Activated CD8-positive, alpha-beta memory T cell treated with anti-CD3 and anti-CD28 coated beads, Interleukin-2, amount 10 ng/mL, durations not matched to agents 7 days and 5 days (primary cell): ENCODE results near the gene LRP2. TPM values are rescaled to one million over a fixed set of nuclear protein-coding genes. Genes with fewer than 3 reads are reported as not detected.
"Not testable (repeated sequence)": the region's sequence is repeated elsewhere in the genome, so short reads cannot be mapped to it uniquely, and the experiment has no call there.

Experiments used
- ATAC-seq: fragments of 150-1000 bp; cut with Tn5 transposase; one replicate; pipeline ENCODE4 v1.10.0; 2021; ENCODE audit warnings: moderate library complexity
- CTCF ChIA-PET: fragments of 350-600 bp; sonication (Branson Sonifier 250); formaldehyde crosslinking; loops from one replicate; lab custom pipeline; 2021; ENCODE audit warnings: antibody characterized with exemption; lab: Charles Lee
- DNase-seq: peaks from one replicate; pipeline ENCODE4 v3.0.0-alpha.2; 2020
- H3K27ac Mint-ChIP-seq: one replicate; pipeline ENCODE4 v1.8.0; 2021; ENCODE audit warnings: mild to moderate bottlenecking, mixed read lengths
- H3K27me3 Mint-ChIP-seq: one replicate; pipeline ENCODE4 v1.8.0; 2021; ENCODE audit warnings: mixed read lengths
- H3K36me3 Mint-ChIP-seq: one replicate; pipeline ENCODE4 v1.8.0; 2021; ENCODE audit warnings: mild to moderate bottlenecking, mixed read lengths
- H3K4me1 Mint-ChIP-seq: one replicate; pipeline ENCODE4 v1.8.0; 2021; ENCODE audit warnings: mixed read lengths
- H3K4me3 Mint-ChIP-seq: one replicate; pipeline ENCODE4 v1.8.0; 2021; ENCODE audit warnings: mild to moderate bottlenecking, moderate library complexity, mixed read lengths
- H3K9me3 Mint-ChIP-seq: one replicate; pipeline ENCODE4 v1.8.0; 2022; ENCODE audit warnings: low read depth, mixed read lengths
- total RNA-seq, 2 experiments: library from RNA; stranded (reverse); gene quantifications; one replicate each; pipeline ENCODE4 v1.2.3, GENCODE V29; 2021

The LRP2 gene
- total RNA-seq, 2 experiments from 2014 or later = 0.44 to 0.68 TPM

DNA sequence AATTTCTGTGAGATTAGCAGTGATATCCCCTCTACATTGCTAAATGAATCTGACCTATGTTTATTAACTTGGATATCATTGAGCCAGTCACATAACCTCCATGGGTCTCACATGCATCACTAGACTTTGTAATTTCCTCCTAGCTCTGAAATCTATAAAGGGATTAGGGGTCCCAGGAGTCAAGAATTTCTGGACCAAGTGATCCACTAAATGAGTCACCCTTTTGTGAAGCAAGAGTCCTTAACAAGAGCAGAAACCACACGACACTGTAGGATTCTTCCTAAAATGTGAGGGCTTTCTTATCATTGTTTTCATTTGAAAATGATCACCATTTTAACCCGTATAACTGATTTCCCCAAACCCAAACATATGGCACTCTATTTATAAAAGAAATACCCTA lies 202.6 kb downstream of the LRP2 start:
- Mint-ChIP-seq H3K27me3 (peaks cover 17% of the 10 kb centered on the region), H3K9me3 (no peaks in the 10 kb centered on the region), H3K4me1 (no peaks in the 10 kb centered on the region), H3K36me3 (no peaks in the 10 kb centered on the region), H3K27ac (no peak overlapping the region), H3K4me3 (no peak overlapping the region)
- no peak for ATAC-seq
- CTCF ChIA-PET = no interaction called here
- no peak for DNase-seq

DNA sequence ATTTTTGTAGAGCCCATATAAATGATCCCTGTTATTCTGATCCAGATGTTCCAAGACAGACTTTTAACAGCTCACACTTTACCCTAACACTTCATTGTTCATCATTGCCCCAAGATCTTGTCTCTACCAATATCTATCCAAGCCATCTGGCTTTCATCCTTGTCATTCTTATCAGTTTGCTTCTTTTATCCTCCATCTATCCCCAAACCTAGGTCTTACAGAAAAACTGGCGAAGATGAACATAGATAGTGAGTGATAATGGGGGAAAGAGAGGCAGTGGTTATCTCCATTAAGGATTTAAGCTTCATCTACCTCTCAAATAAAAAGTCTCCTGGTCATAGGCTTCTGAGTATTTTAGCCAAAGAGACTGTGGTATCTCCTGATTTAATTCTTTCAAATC lies 203.5 kb downstream of the LRP2 start:
- no peaks in the 10 kb centered on the region for H3K4me1 Mint-ChIP-seq
- H3K4me3 Mint-ChIP-seq = no peak overlapping the region
- no peaks in the 10 kb centered on the region for H3K36me3 Mint-ChIP-seq
- no peak for ATAC-seq
- DNase-seq = no peak
- peaks cover 19% of the 10 kb centered on the region for H3K27me3 Mint-ChIP-seq
- no peak overlapping the region for H3K27ac Mint-ChIP-seq
- CTCF ChIA-PET = no interaction called here
- no peaks in the 10 kb centered on the region for H3K9me3 Mint-ChIP-seq

DNA sequence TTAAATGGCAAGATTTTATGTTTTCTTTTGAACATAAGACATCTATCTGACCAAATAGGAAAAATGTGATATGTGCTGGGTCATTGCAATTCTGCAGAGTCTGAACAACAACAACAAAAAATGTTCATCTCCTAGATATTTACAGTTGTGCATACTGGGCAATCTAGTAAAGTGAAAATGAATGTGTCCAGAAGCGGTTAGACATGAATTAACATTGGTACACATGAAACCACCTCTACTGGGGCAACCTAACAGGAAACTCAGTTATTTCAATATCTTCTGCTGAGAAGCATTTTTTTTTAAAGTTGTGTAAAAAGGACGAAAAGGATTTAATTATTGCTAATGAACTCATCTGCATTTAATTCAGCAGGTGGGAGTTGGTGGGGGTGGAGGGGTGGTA lies 216.1 kb downstream of the LRP2 start:
- Mint-ChIP-seq H3K36me3 (no peaks in the 10 kb centered on the region), H3K27ac (no peak overlapping the region), H3K9me3 (no peaks in the 10 kb centered on the region), H3K4me3 (no peak overlapping the region), H3K4me1 (no peaks in the 10 kb centered on the region), H3K27me3 (peaks cover 13% of the 10 kb centered on the region)
- CTCF ChIA-PET = no interaction called here
- ATAC-seq (no peak), DNase-seq (no peak)

DNA sequence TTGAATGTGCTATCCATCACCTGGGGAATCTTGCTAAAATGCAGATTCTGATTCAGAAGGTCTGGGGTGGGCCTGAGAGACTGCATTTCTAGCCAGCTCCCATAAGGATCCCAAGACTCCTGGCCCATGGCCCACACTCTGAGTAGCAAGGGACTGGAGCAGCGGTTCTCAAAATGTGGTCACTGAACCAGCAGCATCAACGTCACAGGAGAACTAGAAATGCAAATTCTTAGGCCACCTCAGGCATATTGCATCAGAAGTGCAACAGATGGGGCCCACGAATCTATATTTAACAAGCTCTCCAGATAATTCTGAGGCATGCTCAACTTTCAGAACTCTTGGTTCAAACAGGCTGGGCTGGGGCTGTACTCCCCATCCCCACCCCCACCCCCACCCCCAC lies 218.3 kb downstream of the LRP2 start:
- no peaks in the 10 kb centered on the region for H3K4me1 Mint-ChIP-seq
- CTCF ChIA-PET = interaction anchor here (1.0 to 7.2 kb wide), 3 partner anchors 12 to 34 kb away, joined by 3 to 121 read pairs (median 19); no protein-coding TSS in a partner anchor
- peaks cover 4% of the 10 kb centered on the region for H3K27me3 Mint-ChIP-seq
- DNase-seq (no peak), ATAC-seq (no peak)
- no peaks in the 10 kb centered on the region for H3K9me3 Mint-ChIP-seq
- H3K27ac Mint-ChIP-seq = no peak overlapping the region
- no peak overlapping the region for H3K4me3 Mint-ChIP-seq
- no peaks in the 10 kb centered on the region for H3K36me3 Mint-ChIP-seq

DNA sequence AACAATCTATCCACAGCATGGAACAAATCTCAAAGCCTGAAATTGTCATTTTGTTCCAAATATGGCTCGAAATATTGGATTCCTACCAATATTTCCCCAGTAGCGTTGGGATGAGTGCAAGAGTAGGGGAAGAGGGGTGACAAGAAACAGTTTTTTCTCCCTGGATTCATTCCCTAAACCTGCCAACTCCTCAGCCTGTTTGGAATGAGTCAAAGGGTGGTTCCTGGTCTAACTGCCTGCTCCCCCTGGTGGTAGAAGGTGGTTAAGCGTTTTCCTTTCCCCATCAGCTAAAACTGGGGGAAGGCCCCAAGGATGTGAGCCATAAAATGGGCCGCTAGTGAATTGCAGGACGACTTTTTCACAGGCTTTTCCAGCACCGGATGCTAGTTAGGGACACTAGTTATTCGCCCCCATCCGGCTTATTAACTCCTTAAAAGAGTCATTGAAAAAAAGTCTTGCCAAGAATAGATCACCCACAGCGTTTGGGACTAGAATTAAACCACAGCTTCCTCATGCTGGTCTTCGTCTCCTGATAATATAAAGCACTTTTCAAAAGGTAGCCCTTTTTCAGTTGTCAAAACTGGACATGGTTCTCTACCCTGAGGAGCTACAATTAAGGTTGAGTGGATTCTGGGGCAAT lies 220.5 kb downstream of the LRP2 start:
- Mint-ChIP-seq H3K4me3 (no peak overlapping the region), H3K27ac (no peak overlapping the region), H3K36me3 (no peaks in the 10 kb centered on the region), H3K27me3 (no peaks in the 10 kb centered on the region), H3K4me1 (no peaks in the 10 kb centered on the region), H3K9me3 (no peaks in the 10 kb centered on the region)
- peak; percentile 45 for ATAC-seq
- DNase-seq = peak; percentile 64
- CTCF ChIA-PET = interaction anchor here (0.6 to 7.2 kb wide), 21 partner anchors 10 to 222 kb away, joined by 3 to 121 read pairs (median 3); no protein-coding TSS in a partner anchor

DNA sequence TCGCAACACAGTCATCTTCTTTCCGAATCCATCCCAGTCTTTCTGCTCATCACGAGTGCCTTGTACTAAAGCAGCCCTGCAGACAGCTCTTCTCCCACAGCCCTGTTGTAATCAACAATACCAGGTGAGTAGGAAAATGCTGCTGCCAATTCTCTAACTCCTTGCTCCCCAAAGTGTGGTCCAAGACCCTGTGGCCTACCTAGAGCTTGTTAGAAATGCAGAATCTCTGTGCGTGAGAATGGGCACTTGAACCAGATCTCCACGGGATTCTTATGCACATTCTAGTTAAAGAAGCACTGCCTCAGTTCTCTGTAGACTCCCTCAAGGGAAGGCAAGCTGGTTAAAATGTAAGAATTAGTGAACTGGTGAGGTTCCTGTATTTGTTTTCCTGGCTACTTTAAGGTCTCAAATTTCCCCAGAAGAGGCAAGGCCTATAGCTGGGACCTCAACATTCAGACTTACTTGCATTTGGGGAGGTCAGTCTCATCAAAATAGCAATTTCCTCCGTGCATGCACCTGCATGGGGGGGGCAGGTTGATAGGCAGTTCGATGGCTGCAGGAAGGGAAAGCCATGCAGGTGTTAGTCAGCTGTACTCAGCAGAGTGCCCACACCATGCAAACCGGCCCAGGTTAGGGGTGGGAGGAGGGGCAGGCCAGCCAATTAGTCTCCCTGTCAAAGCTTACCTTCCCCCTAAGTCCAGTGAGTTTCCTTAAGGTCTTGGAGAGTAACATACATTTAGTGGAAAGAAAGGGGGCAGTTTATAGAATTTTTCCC lies 222.2 kb downstream of the LRP2 start:
- DNase-seq = no peak
- Mint-ChIP-seq H3K27ac (no peak overlapping the region), H3K36me3 (no peaks in the 10 kb centered on the region), H3K9me3 (no peaks in the 10 kb centered on the region), H3K4me1 (no peaks in the 10 kb centered on the region), H3K27me3 (no peaks in the 10 kb centered on the region), H3K4me3 (no peak overlapping the region)
- CTCF ChIA-PET = interaction anchor here (0.9 to 7.2 kb wide), 8 partner anchors 8 to 178 kb away, joined by 3 to 121 read pairs (median 5); no protein-coding TSS in a partner anchor
- ATAC-seq = no peak

DNA sequence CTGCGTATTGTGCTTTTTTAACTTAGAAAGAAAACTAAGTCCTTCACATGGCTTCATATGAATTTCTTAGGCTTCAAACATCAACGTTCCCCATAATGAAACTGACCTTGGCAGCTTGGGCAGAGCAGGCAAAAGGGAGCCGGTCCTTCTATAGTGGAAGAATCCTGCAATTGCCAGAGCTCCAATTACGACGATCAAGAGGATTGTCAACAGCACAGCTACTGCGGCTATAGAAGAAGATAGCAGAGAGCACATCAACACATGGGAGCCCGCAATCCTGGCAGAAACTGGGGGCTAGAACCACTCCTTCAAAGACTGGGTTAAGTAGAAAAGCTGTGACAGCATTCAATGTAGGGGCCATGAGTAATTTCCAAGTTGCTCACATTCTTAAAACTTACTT lies 223.2 kb downstream of the LRP2 start:
- CTCF ChIA-PET = interaction anchor here (1.3 to 7.2 kb wide), 6 partner anchors 9 to 177 kb away, joined by 3 to 121 read pairs (median 5); no protein-coding TSS in a partner anchor
- Mint-ChIP-seq H3K9me3 (no peaks in the 10 kb centered on the region), H3K4me1 (no peaks in the 10 kb centered on the region), H3K27me3 (no peaks in the 10 kb centered on the region), H3K4me3 (no peak overlapping the region), H3K27ac (no peak overlapping the region), H3K36me3 (no peaks in the 10 kb centered on the region)
- no peak for DNase-seq
- ATAC-seq = no peak

DNA sequence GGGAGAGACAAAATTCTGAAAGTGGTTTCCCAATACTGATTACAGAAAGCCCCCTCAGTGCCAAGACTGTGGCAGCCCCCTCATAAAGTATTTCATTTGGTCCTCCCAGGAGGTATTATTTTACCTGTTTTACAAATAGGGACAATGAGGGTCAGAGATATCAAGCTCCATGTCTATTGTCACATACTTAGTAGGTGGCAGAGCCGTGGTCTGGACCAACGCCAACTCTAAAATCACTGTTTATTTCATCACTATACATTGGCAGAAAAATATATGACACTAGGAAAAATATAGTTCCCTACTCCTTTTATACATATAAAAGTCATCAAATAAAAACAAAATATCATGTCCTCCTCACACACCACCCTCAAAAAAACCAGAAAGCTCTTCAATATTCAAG lies 224.4 kb downstream of the LRP2 start:
- no peaks in the 10 kb centered on the region for H3K4me1 Mint-ChIP-seq
- no peaks in the 10 kb centered on the region for H3K9me3 Mint-ChIP-seq
- CTCF ChIA-PET = interaction anchor here (1.3 to 7.2 kb wide), 2 partner anchors 11 to 28 kb away, joined by 4 to 121 read pairs; no protein-coding TSS in a partner anchor
- DNase-seq = no peak
- no peak overlapping the region for H3K27ac Mint-ChIP-seq
- no peak overlapping the region for H3K4me3 Mint-ChIP-seq
- H3K36me3 Mint-ChIP-seq = no peaks in the 10 kb centered on the region
- ATAC-seq = no peak
- H3K27me3 Mint-ChIP-seq = no peaks in the 10 kb centered on the region

DNA sequence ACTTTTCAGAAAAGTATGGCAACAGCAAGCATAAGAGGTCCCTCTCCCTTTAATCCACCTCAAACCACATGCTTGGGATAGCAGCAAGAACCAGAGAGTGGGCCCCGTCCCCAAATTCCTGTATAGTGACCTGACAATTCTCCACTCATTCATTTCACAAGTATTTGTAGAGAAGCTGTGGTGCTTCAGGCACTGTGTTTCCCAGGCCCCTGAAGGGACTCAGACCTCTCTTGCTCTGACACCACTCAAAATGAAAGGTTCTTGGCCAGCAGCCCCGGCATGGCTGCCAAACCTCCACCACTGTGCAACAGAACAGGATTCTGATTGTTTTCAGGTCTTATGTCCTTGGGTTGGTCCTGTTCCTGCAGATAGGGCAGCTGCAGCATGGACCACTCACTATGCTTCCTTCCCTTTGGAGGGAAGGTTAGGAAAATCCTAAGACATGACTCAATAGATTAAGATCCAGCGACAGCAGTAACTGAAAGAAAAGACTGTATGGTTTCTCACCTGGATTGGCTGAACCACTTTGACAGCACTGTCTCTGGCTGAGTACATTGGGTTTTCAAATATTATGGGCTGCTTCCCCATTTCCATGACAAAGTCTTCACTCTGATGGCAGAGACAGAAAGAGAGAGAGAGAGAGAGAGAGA lies 225.3 kb downstream of the LRP2 start:
- Mint-ChIP-seq H3K27me3 (no peaks in the 10 kb centered on the region), H3K4me3 (no peak overlapping the region), H3K4me1 (no peaks in the 10 kb centered on the region), H3K27ac (no peak overlapping the region), H3K36me3 (no peaks in the 10 kb centered on the region), H3K9me3 (no peaks in the 10 kb centered on the region)
- DNase-seq = no peak
- CTCF ChIA-PET = no interaction called here
- no peak for ATAC-seq

DNA sequence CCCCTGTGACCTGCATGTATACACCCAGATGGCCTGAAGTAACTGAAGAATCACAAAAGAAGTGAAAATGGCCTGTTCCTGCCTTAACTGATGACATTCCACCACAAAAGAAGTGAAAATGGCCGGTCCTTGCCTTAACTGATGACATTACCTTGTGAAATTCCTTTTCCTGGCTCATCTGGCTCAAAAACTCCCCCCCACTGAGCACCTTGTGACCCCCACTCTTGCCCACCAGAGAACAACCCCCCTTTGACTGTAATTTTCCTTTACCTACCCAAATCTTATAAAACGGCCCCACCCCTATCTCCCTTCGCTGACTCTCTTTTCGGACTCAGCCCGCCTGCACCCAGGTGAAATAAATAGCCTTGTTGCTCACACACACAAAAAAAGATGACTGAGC lies 225.9 kb downstream of the LRP2 start:
- H3K9me3 Mint-ChIP-seq, H3K27ac Mint-ChIP-seq, H3K36me3 Mint-ChIP-seq, H3K4me3 Mint-ChIP-seq, CTCF ChIA-PET, DNase-seq, H3K4me1 Mint-ChIP-seq, H3K27me3 Mint-ChIP-seq, ATAC-seq: not testable (repeated sequence)

DNA sequence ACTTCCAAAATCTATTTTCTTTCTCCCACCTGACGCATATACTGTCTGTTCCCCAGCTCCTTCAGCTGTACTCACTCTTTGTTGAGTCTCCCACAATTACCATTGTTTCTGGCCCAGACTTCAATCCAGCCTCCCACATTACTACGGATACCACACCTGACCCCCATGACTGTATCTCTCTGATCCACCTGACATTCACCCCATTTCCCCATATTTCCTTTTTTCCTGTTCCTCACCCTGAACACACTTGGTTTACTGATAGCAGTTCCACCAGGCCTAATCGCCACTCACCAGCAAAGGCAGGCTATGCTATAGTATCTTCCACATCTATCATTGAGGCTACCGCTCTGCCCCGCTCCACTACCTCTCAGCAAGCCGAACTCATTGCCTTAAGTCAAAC lies 228.1 kb downstream of the LRP2 start:
- ATAC-seq, H3K27ac Mint-ChIP-seq, H3K27me3 Mint-ChIP-seq, H3K36me3 Mint-ChIP-seq, H3K4me3 Mint-ChIP-seq, H3K9me3 Mint-ChIP-seq, H3K4me1 Mint-ChIP-seq, DNase-seq: not testable (repeated sequence)
- CTCF ChIA-PET = interaction anchor here (0.8 kb wide), 1 partner anchor 25 kb away, joined by 5 read pairs; no protein-coding TSS in a partner anchor

DNA sequence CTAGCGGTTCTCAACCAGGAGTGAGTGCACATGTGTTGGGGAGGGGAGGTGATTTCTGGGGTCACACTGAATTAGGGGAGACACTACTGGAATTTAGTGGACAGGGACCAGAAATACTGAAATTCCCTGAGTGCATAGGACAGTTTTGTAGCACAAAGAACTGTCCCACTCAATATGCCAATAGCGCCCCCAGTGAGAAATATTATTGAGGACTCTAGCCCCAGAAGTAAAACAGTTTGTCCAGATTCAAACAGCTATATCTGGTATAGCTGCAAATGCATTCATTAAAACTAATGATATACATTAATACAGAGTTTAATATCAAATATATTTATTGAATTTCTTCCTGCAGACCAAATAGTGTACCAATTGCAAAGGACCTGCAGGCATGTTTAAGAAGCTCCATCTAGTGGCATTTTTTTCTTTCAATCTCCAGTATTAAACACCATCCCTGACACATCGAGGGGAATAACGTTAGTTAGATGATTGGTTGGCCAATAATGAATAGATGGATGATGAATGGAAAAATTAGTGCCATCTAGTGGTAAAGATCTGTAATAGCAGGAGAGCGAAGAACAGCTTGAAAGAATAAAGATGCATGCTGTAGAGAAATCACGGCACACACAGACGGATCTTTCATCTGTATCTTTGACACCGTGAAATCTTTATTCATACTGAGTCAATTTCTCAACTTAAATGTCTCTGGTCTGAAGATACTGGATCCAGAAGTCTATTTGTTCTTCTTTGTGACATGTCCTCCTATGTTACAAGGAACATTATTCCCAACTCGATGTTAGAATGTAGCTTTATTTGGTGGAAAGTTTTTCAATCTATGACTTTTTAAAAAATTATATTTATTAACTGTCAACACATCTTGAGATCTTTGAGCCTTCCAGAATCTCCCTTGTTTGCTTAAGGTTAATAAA lies 230.5 kb downstream of the LRP2 start:
- H3K27ac Mint-ChIP-seq = no peak overlapping the region
- peaks cover 5% of the 10 kb centered on the region for H3K4me1 Mint-ChIP-seq
- no peak overlapping the region for H3K4me3 Mint-ChIP-seq
- H3K9me3 Mint-ChIP-seq = no peaks in the 10 kb centered on the region
- H3K36me3 Mint-ChIP-seq = no peaks in the 10 kb centered on the region
- no peak for DNase-seq
- ATAC-seq = peak; percentile 55
- CTCF ChIA-PET = interaction anchor here (0.7 to 3.7 kb wide), 19 partner anchors 8 to 170 kb away, joined by 3 to 87 read pairs (median 4); no protein-coding TSS in a partner anchor
- H3K27me3 Mint-ChIP-seq = no peaks in the 10 kb centered on the region
